ENCODE results near the gene LY6G5C. TPM values are rescaled to one million over a fixed set of nuclear protein-coding genes. Genes with fewer than 3 reads are reported as not detected.

Gene LY6G5C
- total and polyA plus RNA-seq, 2 of the 13 experiments (the other 11 are each of a cell fraction or from before 2014, with no cell fraction given), result 0.33 to 0.55 TPM

- TF ChIP-seq, protein P1, sequence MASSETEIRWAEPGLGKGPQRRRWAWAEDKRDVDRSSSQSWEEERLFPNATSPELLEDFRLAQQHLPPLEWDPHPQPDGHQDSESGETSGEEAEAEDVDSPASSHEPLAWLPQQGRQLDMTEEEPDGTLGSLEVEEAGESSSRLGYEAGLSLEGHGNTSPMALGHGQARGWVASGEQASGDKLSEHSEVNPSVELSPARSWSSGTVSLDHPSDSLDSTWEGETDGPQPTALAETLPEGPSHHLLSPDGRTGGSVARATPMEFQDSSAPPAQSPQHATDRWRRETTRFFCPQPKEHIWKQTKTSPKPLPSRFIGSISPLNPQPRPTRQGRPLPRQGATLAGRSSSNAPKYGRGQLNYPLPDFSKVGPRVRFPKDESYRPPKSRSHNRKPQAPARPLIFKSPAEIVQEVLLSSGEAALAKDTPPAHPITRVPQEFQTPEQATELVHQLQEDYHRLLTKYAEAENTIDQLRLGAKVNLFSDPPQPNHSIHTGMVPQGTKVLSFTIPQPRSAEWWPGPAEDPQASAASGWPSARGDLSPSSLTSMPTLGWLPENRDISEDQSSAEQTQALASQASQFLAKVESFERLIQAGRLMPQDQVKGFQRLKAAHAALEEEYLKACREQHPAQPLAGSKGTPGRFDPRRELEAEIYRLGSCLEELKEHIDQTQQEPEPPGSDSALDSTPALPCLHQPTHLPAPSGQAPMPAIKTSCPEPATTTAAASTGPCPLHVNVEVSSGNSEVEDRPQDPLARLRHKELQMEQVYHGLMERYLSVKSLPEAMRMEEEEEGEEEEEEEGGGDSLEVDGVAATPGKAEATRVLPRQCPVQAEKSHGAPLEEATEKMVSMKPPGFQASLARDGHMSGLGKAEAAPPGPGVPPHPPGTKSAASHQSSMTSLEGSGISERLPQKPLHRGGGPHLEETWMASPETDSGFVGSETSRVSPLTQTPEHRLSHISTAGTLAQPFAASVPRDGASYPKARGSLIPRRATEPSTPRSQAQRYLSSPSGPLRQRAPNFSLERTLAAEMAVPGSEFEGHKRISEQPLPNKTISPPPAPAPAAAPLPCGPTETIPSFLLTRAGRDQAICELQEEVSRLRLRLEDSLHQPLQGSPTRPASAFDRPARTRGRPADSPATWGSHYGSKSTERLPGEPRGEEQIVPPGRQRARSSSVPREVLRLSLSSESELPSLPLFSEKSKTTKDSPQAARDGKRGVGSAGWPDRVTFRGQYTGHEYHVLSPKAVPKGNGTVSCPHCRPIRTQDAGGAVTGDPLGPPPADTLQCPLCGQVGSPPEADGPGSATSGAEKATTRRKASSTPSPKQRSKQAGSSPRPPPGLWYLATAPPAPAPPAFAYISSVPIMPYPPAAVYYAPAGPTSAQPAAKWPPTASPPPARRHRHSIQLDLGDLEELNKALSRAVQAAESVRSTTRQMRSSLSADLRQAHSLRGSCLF (CRISPR knock-in tag; IDR thresholded peaks at IDR 0.05; ENCODE audit: borderline replicate concordance), result no peak; the same call in 1 of the 2 replicates
- TF ChIP-seq THAP11 (CRISPR knock-in tag; IDR thresholded peaks at IDR 0.05) (peak; percentile 87), MTA1 (CRISPR knock-in tag; IDR thresholded peaks at IDR 0.05; ENCODE audit: borderline replicate concordance) (no peak; the same call in 1 of the 2 replicates), AKAP8 (CRISPR knock-in tag; IDR thresholded peaks at IDR 0.05) (peak; percentile 56; the same call in 1 of the 2 replicates), MEF2D (CRISPR knock-in tag; IDR thresholded peaks at IDR 0.05) (peak; percentile 49; the same call in 1 of the 2 replicates), HDAC2 (CRISPR knock-in tag; IDR thresholded peaks at IDR 0.05) (peak; percentile 57; the same call in 1 of the 2 replicates), HOXA3 (CRISPR knock-in tag; IDR thresholded peaks at IDR 0.05) (peak; percentile 73), RBM22 (optimal IDR thresholded peaks at IDR 0.05; ENCODE audit: low read length) (peak; percentile 37), CAMTA2 (CRISPR knock-in tag; IDR thresholded peaks at IDR 0.05; ENCODE audit: borderline replicate concordance) (no peak), MLLT10 (CRISPR knock-in tag; IDR thresholded peaks at IDR 0.05) (no peak), ZNF567 (CRISPR knock-in tag; IDR thresholded peaks at IDR 0.05; ENCODE audit: borderline replicate concordance) (no peak), ZNF709 (CRISPR knock-in tag; IDR thresholded peaks at IDR 0.05) (no peak), ZNF136 (CRISPR knock-in tag; IDR thresholded peaks at IDR 0.05; ENCODE audit: low read depth) (peak; percentile 81), KLF15 (CRISPR knock-in tag; IDR thresholded peaks at IDR 0.05; ENCODE audit: borderline replicate concordance) (no peak), TEAD3 (CRISPR knock-in tag; optimal IDR thresholded peaks at IDR 0.05; ENCODE audit: borderline replicate concordance) (peak; percentile 50), ZNF17 (CRISPR knock-in tag; IDR thresholded peaks at IDR 0.05) (no peak), ZNF512 (CRISPR knock-in tag; IDR thresholded peaks at IDR 0.05) (no peak), DDIT3 (CRISPR knock-in tag; IDR thresholded peaks at IDR 0.05) (no peak), TMF1 (CRISPR knock-in tag; IDR thresholded peaks at IDR 0.05; ENCODE audit: low read depth) (no peak; the same call in 1 of the 2 replicates)
- TF ChIP-seq, protein P2, sequence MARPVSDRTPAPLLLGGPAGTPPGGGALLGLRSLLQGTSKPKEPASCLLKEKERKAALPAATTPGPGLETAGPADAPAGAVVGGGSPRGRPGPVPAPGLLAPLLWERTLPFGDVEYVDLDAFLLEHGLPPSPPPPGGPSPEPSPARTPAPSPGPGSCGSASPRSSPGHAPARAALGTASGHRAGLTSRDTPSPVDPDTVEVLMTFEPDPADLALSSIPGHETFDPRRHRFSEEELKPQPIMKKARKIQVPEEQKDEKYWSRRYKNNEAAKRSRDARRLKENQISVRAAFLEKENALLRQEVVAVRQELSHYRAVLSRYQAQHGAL (CRISPR knock-in tag; IDR thresholded peaks at IDR 0.05; ENCODE audit: not compliant biosample characterization), result no peak
- TF ChIP-seq, protein P3, sequence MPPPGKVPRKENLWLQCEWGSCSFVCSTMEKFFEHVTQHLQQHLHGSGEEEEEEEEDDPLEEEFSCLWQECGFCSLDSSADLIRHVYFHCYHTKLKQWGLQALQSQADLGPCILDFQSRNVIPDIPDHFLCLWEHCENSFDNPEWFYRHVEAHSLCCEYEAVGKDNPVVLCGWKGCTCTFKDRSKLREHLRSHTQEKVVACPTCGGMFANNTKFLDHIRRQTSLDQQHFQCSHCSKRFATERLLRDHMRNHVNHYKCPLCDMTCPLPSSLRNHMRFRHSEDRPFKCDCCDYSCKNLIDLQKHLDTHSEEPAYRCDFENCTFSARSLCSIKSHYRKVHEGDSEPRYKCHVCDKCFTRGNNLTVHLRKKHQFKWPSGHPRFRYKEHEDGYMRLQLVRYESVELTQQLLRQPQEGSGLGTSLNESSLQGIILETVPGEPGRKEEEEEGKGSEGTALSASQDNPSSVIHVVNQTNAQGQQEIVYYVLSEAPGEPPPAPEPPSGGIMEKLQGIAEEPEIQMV (CRISPR knock-in tag; IDR thresholded peaks at IDR 0.05; ENCODE audit: low read depth), result peak; percentile 58; the same call in 1 of the 2 replicates
Observed at GRCh38 chr6:31664790-31665500, 15.9 kb downstream of the LY6G5C start, which contains the start of gene GPANK1 (continued).
